ENCODE measurements around the gene RBM17. TPM values are rescaled to one million over a fixed set of nuclear protein-coding genes. Genes with fewer than 3 reads are reported as not detected.

RBM17 gene
- total and polyA plus RNA-seq, 2 of the 13 experiments (the other 11 are each of a cell fraction or from before 2014, with no cell fraction given) = 30.7 to 77.5 TPM

GRCh38 chr10:6088721-6089333 lies at the start of gene RBM17 (continued):
- TF ChIP-seq ZHX2 (IDR thresholded peaks at IDR 0.05; ENCODE audit: low read depth) (0 out of 2 replicates have a peak, but pooled peaks have one; percentile 15), ZHX2 (CRISPR knock-in tag; IDR thresholded peaks at IDR 0.05; ENCODE audit: borderline replicate concordance) (no peak; the same call in 1 of the 2 replicates), HDAC2 (CRISPR knock-in tag; IDR thresholded peaks at IDR 0.05) (peak; percentile 83), ZNF629 (CRISPR knock-in tag; conservative IDR thresholded peaks at IDR 0.05) (0 out of 2 replicates have a peak, but pooled peaks have one; percentile 10), IRX3 (CRISPR knock-in tag; IDR thresholded peaks at IDR 0.05; ENCODE audit: borderline replicate concordance, low read depth) (0 out of 2 replicates have a peak, but pooled peaks have one; percentile 27), KDM2A (CRISPR knock-in tag; IDR thresholded peaks at IDR 0.05; ENCODE audit: borderline replicate concordance, low read depth) (peak; percentile 95), HNF1B (CRISPR knock-in tag; IDR thresholded peaks at IDR 0.05) (0 out of 2 replicates have a peak, but pooled peaks have one; percentile 69), KDM1A (CRISPR knock-in tag; IDR thresholded peaks at IDR 0.05) (peak; percentile 73), KLF15 (CRISPR knock-in tag; IDR thresholded peaks at IDR 0.05; ENCODE audit: borderline replicate concordance) (no peak; the same call in 1 of the 2 replicates), ZC3H13 (CRISPR knock-in tag; IDR thresholded peaks at IDR 0.05) (peak; percentile 27; the same call in 1 of the 2 replicates), NR2F1 (CRISPR knock-in tag; IDR thresholded peaks at IDR 0.05) (peak in 1 of 2 experiments; percentile 48; a peak in 1 of 4 replicates), ISL2 (CRISPR knock-in tag; IDR thresholded peaks at IDR 0.05) (peak; percentile 74), ZNF234 (CRISPR knock-in tag; conservative IDR thresholded peaks at IDR 0.05) (no peak)
- TF ChIP-seq, protein P1, sequence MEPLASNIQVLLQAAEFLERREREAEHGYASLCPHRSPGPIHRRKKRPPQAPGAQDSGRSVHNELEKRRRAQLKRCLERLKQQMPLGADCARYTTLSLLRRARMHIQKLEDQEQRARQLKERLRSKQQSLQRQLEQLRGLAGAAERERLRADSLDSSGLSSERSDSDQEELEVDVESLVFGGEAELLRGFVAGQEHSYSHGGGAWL (CRISPR knock-in tag; IDR thresholded peaks at IDR 0.05) = 0 out of 2 replicates have a peak, but pooled peaks have one; percentile 23
- TF ChIP-seq, protein P2, sequence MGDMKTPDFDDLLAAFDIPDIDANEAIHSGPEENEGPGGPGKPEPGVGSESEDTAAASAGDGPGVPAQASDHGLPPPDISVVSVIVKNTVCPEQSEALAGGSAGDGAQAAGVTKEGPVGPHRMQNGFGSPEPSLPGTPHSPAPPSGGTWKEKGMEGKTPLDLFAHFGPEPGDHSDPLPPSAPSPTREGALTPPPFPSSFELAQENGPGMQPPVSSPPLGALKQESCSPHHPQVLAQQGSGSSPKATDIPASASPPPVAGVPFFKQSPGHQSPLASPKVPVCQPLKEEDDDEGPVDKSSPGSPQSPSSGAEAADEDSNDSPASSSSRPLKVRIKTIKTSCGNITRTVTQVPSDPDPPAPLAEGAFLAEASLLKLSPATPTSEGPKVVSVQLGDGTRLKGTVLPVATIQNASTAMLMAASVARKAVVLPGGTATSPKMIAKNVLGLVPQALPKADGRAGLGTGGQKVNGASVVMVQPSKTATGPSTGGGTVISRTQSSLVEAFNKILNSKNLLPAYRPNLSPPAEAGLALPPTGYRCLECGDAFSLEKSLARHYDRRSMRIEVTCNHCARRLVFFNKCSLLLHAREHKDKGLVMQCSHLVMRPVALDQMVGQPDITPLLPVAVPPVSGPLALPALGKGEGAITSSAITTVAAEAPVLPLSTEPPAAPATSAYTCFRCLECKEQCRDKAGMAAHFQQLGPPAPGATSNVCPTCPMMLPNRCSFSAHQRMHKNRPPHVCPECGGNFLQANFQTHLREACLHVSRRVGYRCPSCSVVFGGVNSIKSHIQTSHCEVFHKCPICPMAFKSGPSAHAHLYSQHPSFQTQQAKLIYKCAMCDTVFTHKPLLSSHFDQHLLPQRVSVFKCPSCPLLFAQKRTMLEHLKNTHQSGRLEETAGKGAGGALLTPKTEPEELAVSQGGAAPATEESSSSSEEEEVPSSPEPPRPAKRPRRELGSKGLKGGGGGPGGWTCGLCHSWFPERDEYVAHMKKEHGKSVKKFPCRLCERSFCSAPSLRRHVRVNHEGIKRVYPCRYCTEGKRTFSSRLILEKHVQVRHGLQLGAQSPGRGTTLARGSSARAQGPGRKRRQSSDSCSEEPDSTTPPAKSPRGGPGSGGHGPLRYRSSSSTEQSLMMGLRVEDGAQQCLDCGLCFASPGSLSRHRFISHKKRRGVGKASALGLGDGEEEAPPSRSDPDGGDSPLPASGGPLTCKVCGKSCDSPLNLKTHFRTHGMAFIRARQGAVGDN (CRISPR knock-in tag; IDR thresholded peaks at IDR 0.05) = peak; percentile 15; the same call in 1 of the 2 replicates

Measured in HepG2 (cell line).